Fibroblast of upper back skin (primary cell): ENCODE data around the gene CYBA.

ENCODE experiments used
- DNase-seq: peaks from one replicate; pipeline ENCODE4 v3.0.0-alpha.2; 2013

Gene CYBA

DNA sequence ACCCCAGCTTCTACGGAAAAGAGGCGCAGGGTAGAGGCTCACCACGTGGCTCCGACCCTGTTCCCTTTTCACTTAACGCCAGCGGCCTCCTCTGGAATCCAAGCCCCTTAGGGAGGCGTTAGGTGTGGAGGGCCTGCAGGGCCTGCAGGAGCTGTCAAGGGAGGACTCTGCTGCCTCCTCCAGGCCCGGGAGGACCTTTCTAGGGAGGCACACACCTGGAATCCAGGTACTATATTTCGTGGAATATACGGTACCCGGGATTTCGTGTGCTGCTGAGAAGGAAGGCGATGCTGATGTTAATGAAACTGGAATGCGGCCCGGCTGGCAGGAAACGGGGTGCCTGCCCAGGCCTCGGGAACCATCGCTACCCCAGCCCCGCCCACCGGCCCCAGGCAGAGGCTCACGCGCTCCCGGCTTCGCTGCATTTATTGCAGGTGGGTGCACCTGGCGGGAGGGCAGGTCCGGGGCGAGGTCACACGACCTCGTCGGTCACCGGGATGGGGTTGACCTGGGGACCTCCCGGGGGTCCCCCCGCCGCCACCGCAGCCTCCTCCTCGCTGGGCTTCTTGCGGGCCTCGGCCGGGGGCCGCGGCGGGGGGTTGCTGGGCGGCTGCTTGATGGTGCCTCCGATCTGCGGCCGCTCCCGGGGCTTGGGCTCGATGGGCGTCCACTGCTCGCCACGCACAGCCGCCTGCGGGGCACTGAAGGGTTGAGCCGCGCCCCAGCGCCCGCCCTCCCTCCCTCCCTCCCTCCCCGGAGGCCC lies 7.8 kb downstream of the CYBA start:
- no peak for DNase-seq

GRCh38 chr16:88640498-88641247 lies 10.2 kb downstream of the CYBA start:
- DNase-seq = no peak

DNA sequence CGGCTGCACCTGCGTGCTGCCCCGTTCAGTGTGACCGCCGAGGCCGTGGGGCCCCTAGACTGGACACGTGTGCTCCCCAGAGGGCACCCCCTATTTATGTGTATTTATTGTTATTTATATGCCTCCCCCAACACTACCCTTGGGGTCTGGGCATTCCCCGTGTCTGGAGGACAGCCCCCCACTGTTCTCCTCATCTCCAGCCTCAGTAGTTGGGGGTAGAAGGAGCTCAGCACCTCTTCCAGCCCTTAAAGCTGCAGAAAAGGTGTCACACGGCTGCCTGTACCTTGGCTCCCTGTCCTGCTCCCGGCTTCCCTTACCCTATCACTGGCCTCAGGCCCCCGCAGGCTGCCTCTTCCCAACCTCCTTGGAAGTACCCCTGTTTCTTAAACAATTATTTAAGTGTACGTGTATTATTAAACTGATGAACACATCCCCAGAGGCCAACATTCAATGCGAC lies 10.8 kb downstream of the CYBA start:
- DNase-seq = no peak

- no peak for DNase-seq
Observed at GRCh38 chr16:88639231-88640038, 11.4 kb downstream of the CYBA start.

DNA sequence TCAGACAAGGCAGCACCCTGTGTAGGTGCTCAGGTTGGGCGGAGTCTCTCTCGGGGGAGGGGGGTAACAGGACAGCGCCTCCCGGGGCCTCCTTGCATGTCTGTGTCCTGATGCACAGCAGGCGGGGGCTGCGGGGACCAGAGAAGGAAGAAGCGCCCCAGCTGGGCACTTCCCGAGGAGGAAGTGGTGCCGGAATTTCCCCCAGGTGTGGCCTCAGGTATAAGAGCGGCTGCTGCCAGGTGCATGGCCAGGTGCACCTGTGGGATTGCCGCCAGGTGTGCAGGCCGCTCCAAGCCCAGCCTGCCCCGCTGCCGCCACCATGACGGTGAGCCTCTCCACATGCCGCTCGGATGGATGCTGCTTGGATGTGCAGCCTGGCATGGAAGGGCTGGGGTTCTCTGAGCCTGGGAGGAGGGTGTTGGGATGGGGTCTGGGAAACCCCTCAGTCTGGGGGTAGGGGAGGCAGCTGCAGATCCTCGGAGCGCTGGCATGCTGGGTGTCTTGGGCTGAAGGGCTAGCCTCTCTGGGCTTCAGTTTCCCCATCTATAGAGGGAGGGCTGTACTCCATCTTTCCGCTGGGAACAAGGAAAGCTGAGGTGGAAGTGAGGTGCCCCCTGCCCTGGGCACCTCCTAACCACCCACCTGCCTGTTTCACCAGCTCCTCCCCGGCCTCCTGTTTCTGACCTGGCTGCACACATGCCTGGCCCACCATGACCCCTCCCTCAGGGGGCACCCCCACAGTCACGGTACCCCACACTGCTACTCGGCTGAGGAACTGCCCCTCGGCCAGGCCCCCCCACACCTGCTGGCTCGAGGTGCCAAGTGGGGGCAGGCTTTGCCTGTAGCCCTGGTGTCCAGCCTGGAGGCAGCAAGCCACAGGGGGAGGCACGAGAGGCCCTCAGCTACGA lies 12.3 kb downstream of the CYBA start, which contains the start of gene IL17C:
Gene IL17C (plus strand): TSS at position 250 of the 908 bp plus-strand sequence. CDS start 70 bp downstream, at position 320.
- no peak for DNase-seq

GRCh38 chr16:88636488-88637265 lies 14.2 kb downstream of the CYBA start:
- no peak for DNase-seq

DNA sequence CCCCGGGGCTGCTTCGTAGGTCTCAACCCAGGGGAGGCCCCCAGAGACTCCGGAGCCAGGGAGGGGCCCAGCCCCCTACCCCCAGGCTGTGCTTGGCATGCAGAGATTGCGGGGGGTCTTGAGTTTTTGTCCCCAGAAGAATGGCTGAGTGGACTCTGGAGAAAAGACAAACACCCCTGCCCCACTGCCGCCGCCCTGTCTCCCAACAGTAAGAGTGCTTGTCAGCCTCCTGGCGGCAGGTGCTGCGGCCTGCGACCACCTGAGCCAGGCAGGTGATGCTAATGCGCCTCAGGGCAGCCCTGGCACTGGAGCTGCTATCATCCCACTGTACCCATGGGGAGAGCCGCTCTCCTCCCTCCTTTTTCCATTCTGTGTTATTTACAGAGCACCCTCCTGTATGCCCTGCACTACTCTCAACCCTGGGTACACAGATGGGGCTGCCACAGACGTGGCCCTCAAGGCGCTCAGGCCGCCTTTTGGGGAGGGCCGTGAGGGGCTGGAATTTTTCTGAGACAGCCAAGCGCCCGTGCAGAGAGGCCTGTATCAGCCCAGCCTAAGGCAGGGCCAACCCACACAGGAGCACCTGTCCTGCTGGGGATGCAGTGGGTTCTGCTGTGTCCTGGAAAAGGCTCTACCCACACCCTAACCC lies 15.1 kb downstream of the CYBA start:
- no peak for DNase-seq

- DNase-seq = no peak
Observed at GRCh38 chr16:88634994-88635670, 15.7 kb downstream of the CYBA start.

- DNase-seq = no peak
Observed at GRCh38 chr16:88634141-88634993, 16.5 kb downstream of the CYBA start.

GRCh38 chr16:88633684-88634140 lies 17.1 kb downstream of the CYBA start:
- DNase-seq = no peak

DNA sequence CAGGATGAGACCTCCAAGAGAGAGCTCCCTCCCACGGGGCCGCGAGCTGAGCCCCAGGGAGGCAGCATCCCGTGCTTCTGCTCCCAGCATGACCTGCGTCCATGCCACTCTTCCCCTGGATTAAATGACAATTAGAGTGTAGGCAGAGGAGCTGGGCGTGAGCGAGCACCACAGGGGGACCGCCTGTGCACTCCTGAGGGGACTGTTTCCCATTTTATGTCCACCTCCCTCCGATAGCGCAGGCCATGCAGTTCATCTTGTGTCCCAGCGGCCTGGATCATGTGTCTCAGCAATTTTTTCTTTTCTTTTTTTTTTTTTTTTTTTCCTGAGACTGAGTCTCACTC lies 18.3 kb downstream of the CYBA start:
- DNase-seq = no peak

- no peak for DNase-seq
Observed at GRCh38 chr16:88631920-88632586, 18.8 kb downstream of the CYBA start.

- DNase-seq = no peak
Observed at GRCh38 chr16:88631384-88631783, 19.5 kb downstream of the CYBA start.

DNA sequence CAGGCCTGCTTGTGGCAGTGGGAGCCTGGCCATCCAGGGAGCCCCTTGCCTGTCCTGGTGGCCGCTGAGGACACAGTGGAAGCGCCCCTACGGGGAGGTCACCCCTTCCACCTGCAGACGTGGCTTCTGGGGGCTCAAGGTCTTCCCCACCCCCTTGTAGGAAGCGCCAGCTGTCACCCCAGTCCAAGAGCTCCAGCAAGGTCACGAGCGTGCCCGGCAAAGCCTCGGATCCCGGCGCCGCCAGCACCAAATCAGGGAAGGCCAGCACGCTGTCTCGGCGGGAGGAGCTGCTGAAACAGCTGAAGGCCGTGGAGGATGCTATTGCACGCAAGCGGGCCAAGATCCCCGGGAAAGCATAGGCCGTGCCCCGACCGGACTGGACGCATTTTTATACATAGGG lies 19.9 kb downstream of the CYBA start:
- no peak for DNase-seq

GRCh38 chr16:88630433-88630832 lies 20.4 kb downstream of the CYBA start:
- no peak for DNase-seq

DNA sequence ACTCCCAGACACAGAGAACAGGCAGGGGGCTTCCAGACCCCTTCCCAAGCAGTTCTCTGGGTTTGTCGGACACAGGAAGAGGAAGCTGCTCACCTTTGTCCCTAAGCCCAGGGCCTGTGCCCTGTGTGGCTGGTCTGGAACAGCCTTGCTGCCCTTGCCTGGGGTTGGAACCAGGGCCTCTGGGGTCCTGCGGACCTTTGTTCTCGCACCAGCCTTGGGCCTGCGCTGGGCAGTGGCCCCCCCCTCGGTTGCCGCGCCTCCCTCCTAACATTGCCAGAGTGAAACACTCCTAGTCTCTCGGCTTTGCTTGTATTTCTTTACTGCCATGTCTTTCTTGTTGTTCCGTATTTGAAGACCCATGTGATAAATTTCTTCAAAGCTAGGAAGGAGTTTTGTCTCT lies 21.0 kb downstream of the CYBA start:
- no peak for DNase-seq

GRCh38 chr16:88628512-88628974 lies 22.3 kb downstream of the CYBA start:
- peak; percentile 28 for DNase-seq
